Measurements from ENCODE around the gene USP24.

USP24 gene, protein sequence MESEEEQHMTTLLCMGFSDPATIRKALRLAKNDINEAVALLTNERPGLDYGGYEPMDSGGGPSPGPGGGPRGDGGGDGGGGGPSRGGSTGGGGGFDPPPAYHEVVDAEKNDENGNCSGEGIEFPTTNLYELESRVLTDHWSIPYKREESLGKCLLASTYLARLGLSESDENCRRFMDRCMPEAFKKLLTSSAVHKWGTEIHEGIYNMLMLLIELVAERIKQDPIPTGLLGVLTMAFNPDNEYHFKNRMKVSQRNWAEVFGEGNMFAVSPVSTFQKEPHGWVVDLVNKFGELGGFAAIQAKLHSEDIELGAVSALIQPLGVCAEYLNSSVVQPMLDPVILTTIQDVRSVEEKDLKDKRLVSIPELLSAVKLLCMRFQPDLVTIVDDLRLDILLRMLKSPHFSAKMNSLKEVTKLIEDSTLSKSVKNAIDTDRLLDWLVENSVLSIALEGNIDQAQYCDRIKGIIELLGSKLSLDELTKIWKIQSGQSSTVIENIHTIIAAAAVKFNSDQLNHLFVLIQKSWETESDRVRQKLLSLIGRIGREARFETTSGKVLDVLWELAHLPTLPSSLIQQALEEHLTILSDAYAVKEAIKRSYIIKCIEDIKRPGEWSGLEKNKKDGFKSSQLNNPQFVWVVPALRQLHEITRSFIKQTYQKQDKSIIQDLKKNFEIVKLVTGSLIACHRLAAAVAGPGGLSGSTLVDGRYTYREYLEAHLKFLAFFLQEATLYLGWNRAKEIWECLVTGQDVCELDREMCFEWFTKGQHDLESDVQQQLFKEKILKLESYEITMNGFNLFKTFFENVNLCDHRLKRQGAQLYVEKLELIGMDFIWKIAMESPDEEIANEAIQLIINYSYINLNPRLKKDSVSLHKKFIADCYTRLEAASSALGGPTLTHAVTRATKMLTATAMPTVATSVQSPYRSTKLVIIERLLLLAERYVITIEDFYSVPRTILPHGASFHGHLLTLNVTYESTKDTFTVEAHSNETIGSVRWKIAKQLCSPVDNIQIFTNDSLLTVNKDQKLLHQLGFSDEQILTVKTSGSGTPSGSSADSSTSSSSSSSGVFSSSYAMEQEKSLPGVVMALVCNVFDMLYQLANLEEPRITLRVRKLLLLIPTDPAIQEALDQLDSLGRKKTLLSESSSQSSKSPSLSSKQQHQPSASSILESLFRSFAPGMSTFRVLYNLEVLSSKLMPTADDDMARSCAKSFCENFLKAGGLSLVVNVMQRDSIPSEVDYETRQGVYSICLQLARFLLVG (N-terminal part only)

DNA sequence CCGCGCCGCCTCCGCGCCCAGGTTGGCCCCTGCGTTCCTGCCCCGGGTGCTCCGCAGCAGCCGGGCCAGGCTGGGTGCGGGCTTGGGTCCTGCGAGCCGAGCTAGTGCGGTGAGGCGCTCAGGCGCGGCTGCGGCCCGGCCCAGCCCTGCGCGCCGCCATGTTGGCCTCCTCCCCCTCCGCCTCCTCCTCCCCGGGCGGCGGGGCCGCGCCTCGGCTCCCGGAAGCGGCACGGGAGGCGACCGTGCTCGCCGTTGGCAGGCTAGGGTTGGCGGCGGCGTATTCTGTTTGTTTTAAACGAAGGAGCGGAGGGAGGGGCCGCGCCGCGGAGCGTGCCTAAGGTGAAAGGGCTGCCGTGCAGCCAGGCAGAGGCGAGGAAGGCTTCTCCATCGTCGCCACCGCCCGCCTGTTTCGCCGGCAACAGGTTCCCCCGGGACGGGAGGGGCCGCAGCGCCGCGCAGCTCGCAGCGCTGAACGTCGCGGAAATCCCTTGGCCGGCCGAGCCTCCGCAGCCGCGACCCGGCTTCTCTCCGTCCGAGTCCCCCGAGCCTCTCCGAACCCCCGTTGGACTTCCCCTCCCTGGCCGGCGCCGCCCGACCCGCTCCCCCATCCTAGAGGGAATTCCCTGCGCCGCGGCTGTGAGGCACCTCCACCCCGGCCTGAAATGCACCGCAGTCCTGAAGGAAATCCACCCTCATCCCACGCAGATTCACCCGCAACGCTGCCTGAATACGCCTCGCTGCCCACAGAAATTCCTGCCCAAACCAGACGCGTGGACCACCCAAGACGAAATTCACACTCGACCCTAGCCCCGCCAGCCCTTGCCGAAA is at the start of gene USP24:
Gene USP24 (minus strand): TSS at position 171 of the 828 bp plus-strand sequence. CDS start 251 bp downstream, outside the sequence.
- peak; percentile 79 for DNase-seq

DNA sequence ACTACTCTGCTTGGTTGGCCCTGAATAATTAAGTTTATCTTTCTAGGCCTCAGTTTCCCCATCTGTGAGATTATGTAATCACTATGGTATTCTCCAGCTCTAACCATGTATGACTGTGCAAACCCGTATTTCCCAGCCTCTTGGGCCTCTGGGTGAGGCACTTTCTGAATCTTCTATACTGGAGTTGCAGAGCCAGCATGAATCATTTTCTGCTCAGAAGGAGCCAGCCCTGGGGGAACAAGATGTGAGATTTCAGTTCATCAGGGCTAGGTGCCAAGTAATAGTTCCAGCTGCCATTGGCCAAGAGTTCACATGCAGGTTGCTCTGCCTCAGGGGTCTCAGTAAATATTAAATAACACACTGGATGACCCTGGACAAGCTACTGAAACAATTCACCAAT is 47.7 kb upstream of the USP24 start:
- DNase-seq, result no peak

DNA sequence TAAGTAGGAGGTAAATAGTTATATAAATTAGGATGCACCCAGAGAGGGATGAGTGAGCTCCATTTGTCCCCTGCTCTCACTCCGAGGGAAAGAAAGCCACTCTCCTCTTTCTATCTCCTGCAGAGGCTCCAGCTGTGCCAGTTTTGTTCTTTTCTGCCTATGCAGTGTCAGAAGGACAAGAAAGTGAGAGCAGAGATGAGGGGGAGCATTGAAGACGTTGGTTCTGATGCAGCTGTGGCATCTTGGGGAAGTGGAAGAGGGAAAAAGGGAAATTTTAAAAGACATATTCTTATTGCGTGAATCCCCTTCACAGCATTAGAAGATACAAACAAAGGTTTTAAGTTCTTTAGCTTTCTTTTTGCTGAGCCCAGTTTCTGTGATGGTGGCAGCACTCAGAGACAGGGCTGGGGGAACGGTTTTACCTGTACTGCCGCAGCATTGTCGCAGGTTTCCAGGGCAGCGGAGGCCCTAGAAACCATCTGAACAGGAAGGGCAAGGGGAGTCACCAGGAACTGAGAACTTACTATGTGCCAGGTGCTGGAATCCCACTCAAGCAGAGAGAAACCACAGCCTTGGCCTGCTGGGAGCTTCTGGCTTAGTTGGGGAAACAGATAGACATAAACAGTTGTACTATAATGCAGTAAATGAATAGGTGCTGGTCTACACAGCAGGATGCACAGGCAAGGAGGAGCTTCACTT is 44.9 kb upstream of the USP24 start:
- no peak for DNase-seq

DNA sequence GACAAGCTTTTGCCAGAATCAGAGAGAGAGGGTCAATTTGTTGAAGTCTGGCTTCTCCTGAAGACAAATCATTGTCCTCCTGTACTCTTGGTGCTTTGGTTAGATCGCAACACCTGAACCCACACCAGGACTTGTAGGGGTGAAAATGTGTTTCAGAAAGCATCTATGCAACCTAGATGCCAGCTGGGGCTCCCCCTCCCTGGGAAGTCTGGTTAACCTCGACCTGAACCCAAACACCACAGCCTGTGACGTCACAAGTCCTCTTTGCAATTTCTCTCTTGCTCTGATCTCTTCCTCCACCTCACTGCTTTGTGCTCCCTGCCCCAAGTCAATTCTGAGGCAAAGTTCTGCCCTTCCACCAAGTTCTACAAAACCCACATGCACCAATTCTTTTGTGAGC is 42.8 kb upstream of the USP24 start:
- DNase-seq, result peak; percentile 16

DNA sequence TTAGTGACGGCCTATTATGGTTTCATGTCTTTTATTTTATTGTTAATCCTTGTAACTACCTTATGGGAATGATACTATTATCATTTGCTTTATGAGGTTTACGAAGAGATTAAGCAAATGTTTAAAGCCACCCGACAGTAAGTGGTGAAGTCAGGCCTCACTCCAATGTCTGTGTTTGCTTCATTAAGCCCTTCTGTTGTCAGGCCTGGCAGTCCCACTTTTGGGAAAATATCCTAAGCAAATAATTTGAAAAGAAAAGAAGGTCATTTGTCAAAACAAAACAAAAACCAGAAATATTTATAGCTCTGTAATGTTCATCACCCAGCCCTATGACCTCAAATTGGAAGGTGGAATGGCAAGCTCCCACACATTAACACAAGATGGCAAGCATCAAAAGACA is 40.7 kb upstream of the USP24 start:
- DNase-seq, result no peak

DNA sequence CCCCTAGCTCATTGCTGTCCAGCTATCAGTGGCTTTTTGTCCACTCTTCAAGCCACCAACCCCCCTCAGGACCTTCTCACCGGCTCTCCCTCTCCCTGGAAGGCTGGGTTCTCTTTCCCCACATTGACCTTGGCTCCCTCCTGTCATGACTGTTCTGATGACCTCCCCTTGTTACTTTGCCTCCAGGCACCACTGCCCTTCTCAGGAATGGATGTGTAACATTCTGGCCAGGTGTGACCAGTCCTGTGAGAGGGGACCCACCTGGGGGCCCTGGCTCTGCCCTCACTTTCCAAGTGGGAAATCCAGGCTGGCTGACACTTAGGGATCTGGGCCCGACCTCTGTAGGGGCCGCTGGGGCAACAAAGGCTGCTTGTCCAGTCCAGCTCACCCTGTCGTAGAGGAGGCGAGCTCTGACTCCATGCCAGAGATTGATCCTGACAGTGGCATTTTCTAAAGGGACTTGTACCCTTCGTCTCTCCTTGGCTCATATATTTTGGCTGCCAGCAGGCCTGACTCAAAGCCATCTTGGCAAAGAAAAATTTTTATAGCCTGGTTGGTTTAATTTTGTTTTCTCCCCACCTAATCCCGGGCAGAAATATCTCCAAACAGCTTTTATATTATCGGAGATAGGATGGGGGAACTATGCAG is 37.9 kb upstream of the USP24 start:
- DNase-seq, result no peak

DNA sequence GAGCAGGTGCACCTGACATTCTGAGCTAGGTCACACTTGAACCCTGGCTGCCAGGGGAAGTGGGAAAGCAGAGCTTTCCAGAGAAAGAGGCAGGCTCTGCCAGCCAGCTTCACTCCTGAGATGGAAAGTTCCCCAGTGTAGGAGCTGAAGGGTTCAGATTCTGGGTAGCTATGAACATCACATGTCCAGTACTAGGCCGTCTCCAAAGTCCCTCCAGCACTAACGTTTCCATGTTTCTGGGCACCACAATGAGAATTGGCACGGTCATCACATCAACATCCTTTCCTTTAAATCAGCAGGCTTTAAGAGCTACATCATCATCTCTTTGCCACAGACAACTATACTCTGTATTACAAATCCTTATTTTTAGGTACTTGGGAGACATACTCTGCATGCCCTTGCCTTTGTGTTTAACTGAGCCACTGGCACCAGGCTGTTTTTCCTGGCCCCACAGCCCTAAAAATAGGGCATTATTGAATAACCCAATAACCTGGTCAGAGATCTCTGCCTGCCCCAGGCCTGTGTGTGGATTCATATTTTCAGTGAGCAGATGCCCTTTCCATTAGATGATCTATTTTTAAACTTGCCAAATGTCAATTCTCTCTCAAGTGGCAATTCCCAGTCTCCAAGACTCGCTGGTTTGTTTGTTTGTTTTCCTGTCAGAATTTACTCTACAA is 35.4 kb upstream of the USP24 start:
- no peak for DNase-seq

DNA sequence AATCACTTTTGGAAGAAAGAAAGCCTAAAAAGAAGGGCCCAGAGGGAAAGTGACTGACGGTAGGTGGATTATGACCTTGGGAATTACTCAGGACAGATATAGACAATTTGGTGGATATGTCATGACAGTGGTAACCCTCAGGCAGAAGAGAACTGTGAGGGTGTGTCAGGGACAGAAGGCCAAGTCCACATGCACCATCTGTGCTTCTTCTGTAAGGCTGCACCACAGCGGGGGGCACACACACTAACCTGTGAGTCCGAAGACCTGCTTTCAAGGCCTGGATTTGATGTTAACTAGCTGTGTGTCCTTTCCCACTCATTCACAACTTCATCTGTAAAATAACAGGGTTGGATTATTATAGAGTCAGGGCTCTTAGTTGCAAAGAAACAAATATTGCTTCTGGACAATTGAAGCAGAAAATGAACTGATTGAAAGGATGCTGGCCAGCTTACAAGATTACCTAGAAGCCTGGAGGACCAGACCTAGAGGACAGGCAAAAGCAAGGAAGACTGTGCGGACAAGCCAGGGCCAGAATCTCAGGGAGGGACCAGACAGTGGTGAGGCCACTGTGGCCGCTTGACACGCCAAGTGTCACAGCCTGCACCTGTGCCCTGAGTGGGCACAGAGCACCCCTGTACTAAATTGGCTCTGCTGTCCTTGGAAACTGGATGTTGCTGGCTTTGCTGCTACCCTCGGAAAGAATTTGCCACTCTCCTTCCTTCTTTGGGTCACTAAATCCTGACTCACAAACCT is 34.7 kb upstream of the USP24 start:
- no peak for DNase-seq

DNA sequence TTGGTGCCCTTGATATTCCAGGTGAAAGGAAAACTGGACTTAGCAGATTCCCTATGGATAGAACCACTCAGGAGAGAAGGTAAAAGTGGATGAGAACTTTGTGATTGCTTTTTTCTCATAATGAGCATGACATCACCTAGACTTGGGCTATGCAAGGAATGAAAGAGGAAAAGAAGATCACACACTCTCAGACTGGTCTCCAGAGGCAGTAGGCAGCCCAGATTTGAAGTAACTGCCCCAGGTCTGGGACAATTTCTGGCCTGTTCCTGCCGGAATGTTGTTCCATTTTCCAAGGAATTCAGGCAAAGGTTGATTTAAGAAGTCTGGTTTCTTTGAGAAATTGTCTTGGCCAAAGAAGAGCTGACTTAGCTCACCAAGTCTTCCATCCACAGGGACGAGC is 31.7 kb upstream of the USP24 start:
- no peak for DNase-seq

DNA sequence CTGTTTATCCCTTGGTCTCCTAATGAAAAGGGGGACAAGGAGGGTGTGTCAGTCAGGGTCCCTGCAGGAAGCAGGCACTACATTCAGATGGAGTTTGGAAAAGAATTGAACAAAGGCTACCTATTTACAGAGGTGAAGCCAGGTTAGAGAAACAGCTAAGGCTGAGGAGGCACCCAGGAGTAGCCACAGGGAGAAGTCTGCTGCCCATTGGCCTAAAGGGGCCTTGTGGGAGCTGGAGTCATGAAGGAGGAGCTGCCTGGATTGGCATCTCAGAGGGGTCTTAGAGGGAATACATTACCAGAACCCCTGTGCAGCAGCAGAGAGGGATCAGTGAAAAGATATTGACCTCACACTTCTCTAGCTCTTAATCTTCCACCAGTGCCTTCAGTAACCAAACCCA is 31.2 kb upstream of the USP24 start:
- DNase-seq, result no peak

DNA sequence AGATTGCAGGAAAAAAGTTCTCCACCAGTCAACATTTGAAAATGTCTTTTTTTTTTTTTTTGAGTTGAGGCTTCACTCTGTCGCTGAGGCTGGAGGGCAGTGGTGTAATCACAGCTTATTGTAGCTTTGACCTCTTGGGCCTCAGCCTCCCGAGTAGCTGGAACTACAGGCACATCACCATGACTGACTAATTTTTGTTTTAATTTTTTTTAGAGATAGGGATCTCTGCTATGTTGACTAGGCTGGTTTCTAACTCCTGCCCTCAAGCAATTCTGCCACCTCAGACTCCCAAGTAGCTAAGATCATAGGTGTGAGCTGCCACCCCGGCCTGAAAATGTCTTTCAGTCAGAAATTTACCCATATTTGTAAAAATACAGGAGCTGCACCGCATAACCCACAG is 30.6 kb upstream of the USP24 start:
- DNase-seq, result no peak

DNA sequence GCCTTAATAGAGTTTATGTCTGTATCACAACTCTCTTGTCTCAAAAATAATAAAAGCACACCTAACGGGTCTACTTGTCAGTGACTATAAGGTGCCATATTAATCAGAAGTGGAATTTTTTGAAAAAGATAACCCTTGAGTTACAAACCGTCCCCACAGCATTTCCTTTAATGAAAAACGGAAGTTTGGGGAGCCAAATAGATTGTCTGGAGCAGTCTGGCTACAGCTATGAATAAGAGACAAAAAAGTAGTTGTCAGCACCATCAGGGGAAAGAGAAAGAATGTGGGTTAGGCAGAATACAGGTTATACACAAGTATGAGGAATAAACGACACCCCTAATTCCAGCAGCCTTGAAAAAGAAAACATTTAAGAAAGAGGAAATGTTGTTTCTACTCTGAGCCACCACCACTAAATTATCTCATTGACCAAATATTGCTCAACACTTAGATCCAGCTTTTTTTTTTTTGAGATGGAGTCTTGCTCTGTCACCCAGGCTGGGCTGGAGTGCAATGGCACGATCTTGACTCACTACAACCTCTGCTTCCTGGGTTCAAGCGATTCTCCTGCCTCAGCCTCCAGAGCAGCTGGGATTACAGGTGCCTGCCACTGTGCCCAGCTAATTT is 29.4 kb upstream of the USP24 start:
- DNase-seq, result no peak

DNA sequence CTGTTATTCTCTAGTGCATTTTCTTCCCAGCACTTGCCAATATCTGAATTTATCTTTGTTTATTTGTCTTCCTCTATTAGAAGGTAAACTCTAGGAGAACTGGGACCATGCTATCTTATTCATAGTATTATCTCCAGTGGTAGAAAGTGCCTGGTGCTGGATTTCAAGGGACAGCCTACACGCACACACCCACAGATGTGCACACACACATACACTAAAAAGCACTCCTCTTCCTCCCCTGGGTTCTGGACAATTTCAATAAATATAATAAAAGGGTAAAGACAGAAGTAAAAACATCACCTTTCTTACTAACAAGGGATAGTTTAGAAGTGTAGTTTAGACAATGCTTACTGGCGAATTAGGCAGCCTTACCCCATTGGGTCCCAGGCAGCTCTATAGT is 28.5 kb upstream of the USP24 start:
- DNase-seq, result no peak

DNA sequence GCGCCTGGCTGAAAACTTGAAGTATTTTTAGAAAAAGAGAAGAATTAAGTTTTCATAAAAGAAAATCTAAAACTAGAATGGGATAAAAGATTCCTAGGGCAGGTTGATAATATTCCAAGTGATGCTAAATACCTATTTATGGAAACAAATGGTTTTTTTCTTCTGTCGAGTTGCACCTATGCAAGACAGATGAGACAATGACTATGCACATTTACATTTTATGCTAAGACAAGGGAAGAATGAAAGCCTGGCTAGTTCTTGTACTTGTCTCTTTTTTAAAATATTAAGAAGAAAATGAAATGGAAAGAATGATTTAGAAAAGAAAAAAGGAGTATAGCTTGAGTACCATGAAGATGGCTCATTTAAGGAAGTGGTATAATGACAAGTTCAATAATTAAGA is 24.4 kb upstream of the USP24 start:
- DNase-seq, result no peak

DNA sequence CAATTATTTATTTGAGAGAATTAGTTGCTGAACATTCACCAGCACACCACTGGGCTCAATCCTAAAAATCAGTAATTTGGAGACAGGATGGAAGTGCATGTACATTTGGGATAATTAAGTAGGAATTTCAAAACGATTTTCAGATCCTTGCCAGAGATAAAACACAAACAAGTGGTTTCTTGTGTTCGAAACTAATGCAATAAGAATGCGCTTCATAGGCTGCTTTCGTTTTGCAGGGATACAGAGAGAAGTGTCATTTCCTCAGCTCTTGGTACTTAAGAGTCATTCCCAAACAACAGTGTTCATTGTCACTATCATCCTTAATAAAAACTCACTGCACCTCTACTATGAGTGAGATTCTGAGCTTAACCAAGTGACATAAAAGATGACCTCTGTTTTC is 20.6 kb upstream of the USP24 start:
- DNase-seq, result no peak

DNA sequence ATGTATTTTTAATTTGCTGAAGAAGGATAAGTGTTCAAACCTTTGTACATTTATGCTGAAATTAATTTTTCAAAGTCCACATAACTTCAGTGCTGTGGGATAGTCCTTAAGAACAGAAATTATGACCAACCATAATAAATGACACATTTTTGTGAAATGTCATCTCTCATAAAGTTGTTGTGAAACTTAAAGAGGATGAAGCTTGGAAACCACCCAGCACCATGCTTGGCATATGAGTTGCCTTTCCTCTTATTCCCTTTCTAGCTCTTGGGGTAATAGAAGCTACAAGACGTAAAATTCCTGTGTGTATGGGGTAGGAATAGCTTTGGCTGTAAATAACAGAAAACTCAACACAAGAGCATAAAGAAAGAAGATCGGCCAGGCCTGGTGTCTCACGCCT is 18.9 kb upstream of the USP24 start:
- no peak for DNase-seq

DNA sequence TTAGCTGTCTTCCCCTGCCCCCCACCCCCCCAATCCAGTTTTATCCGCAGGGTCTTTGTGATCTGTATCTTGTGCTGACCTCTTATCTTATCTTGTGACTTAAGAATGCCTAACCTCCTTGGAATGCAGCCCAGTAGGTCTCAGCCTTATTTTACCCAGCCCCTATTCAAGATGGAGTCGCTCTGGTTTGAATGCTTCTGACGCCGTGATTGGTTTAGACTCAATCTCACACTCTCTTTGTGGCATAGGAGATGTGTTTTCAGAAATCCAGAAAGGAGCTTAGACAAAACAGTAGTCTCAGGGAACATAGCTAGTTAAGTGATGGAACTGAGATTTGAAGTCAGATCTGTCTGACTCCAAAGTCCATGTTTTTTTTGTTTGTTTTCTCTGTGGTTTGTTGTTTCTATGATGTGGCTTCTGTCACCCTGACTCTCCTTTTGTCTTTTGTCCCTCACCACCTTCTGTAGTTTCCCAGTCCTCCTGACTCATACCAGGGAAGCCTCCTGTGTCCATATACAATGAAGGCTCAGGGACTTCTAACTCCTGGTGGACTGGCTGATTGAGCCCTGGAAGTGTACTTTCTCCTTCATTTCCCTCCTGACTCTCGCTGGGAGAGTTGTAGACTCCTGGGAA is 18.1 kb upstream of the USP24 start:
- DNase-seq, result no peak

DNA sequence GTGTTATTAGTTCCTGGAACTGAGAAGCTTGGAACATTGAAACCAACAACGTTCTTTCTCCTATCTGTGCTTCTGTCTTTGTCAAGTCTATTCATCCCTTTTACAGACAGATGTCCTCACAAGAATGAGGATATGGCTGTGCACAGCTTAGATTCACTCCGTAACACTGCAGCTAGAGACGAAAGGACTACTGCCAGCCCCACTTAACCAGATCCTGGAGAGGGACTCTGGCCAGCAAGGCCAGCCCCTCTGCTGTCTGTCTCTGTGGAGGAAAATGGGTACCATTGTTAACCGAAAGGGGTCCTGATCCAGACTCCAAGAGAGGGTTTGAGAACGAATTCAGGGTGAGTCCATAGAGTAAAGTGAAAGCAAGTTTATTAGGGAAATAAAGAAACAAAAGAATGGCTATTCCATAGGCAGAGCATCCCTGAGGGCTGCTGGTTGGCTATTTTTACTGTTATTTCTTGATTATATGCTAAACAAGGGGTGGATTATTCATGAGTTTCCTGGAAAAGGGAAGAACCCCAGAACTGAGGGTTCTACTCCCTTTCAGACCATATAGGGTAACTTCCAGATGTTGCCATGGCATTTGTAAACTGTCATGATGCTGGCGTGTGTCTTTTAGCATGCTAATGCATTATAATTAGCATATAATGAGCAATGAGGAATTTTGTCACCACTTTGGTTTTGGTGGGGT is 17.4 kb upstream of the USP24 start:
- no peak for DNase-seq
